SK-N-SH treated with all-trans-retinoic acid at 6 μM for 48 hours (cell line): ENCODE results near the gene PDZK1IP1.

Experiments
- ATAC-seq: fragments of 200-7000 bp; cut with Tn5 transposase; 3 replicates; pipeline ENCODE4 v1.9.1; 2020; ENCODE audit warnings: mild to moderate bottlenecking, moderate library complexity
- ARNTL ChIP-seq: fragments of 450-650 bp; formaldehyde crosslinking; IDR thresholded peaks from 2 replicates; pipeline ENCODE4 v1.5.0; 2020; ENCODE audit warnings: low read depth, mild to moderate bottlenecking, moderate library complexity, borderline replicate concordance
- CSDC2 ChIP-seq: fragments of 250-450 bp; sonication (Bioruptor Pico); IDR thresholded peaks from 2 replicates; pipeline ENCODE4 v1.5.0; 2020; ENCODE audit warnings: mild to moderate bottlenecking, moderate library complexity
- ESRRG ChIP-seq: fragments of 250-450 bp; sonication (Bioruptor Pico); IDR thresholded peaks from 2 replicates; pipeline ENCODE4 v1.6.1; 2021; ENCODE audit warnings: mild to moderate bottlenecking
- GLIS3 ChIP-seq: fragments of 250-450 bp; sonication (Bioruptor Pico); IDR thresholded peaks from 2 replicates; pipeline ENCODE4 v1.5.0; 2020; ENCODE audit warnings: mild to moderate bottlenecking, moderate library complexity
- ISL1 ChIP-seq: fragments of 250-450 bp; sonication (Bioruptor Pico); IDR thresholded peaks from 2 replicates; pipeline ENCODE4 v2.1.2; 2022; ENCODE audit warnings: mild to moderate bottlenecking, moderate library complexity
- OSR1 ChIP-seq: fragments of 250-450 bp; sonication (Bioruptor Pico); IDR thresholded peaks from 2 replicates; pipeline ENCODE4 v1.8.0; 2022; ENCODE audit warnings: moderate library complexity, mild to moderate bottlenecking, inconsistent platforms
- PPARA ChIP-seq: fragments of 250-450 bp; sonication (Bioruptor Pico); IDR thresholded peaks from 2 replicates; pipeline ENCODE4 v1.5.0; 2020; ENCODE audit warnings: mild to moderate bottlenecking, borderline replicate concordance
- RARB ChIP-seq: fragments of 250-450 bp; sonication (Bioruptor Pico); IDR thresholded peaks from 2 replicates; pipeline ENCODE4 v1.8.0; 2021; ENCODE audit warnings: mild to moderate bottlenecking, moderate library complexity
- SNAI2 ChIP-seq: fragments of 250-450 bp; sonication (Bioruptor Pico); IDR thresholded peaks from 2 replicates; pipeline ENCODE4 v1.5.0; 2020; ENCODE audit warnings: mild to moderate bottlenecking, moderate library complexity
- TCF4 ChIP-seq: fragments of 250-450 bp; sonication (Bioruptor Pico); IDR thresholded peaks from 2 replicates; pipeline ENCODE4 v1.8.0; 2021; ENCODE audit warnings: mild to moderate bottlenecking, moderate library complexity, borderline replicate concordance
- TOX ChIP-seq: fragments of 250-450 bp; sonication (Bioruptor Pico); IDR thresholded peaks from 2 replicates; pipeline ENCODE4 v1.8.0; 2021; ENCODE audit warnings: mild to moderate bottlenecking, moderate library complexity, borderline replicate concordance
- ZC3H10 ChIP-seq: fragments of 250-450 bp; sonication (Bioruptor Pico); IDR thresholded peaks from 2 replicates; pipeline ENCODE4 v1.5.1; 2021; ENCODE audit warnings: mild to moderate bottlenecking, moderate library complexity
- ZFP3 ChIP-seq: fragments of 250-450 bp; sonication (Bioruptor Pico); IDR thresholded peaks from 2 replicates; pipeline ENCODE4 v1.5.0; 2020; ENCODE audit warnings: mild to moderate bottlenecking, moderate library complexity
- ZFP30 ChIP-seq: fragments of 450-650 bp; formaldehyde crosslinking; IDR thresholded peaks from 2 replicates; pipeline ENCODE4 v1.5.0; 2022; ENCODE audit warnings: mild to moderate bottlenecking, moderate library complexity
- ZNF565 ChIP-seq: fragments of 450-650 bp; formaldehyde crosslinking; conservative IDR thresholded peaks from 2 replicates; pipeline ENCODE4 v1.5.0; 2020; ENCODE audit warnings: low read depth, mild to moderate bottlenecking, moderate library complexity
- ZNF70 ChIP-seq: fragments of 450-650 bp; formaldehyde crosslinking; IDR thresholded peaks from 2 replicates; pipeline ENCODE4 v1.5.0; 2020; ENCODE audit warnings: mild to moderate bottlenecking, moderate library complexity
- ZNF8 ChIP-seq: fragments of 450-650 bp; formaldehyde crosslinking; IDR thresholded peaks from 2 replicates; pipeline ENCODE4 v1.5.0; 2020; ENCODE audit warnings: mild to moderate bottlenecking, moderate library complexity
- TF ChIP-seq, protein P1 (sequence below): fragments of 250-450 bp; sonication (Bioruptor Pico); IDR thresholded peaks from 2 replicates; pipeline ENCODE4 v1.8.0; 2021; ENCODE audit warnings: low read depth, mild to moderate bottlenecking, moderate library complexity, borderline replicate concordance
- TF ChIP-seq, protein P2 (sequence below): fragments of 250-450 bp; sonication (Bioruptor Pico); IDR thresholded peaks from 2 replicates; pipeline ENCODE4 v1.5.0; 2020; ENCODE audit warnings: mild to moderate bottlenecking, moderate library complexity
- TF ChIP-seq, protein P3 (sequence below): fragments of 250-450 bp; sonication (Bioruptor Pico); IDR thresholded peaks from 2 replicates; pipeline ENCODE4 v1.5.1; 2021; ENCODE audit warnings: mild to moderate bottlenecking, moderate library complexity
- TF ChIP-seq, protein P4 (sequence below): fragments of 250-450 bp; sonication (Bioruptor Pico); IDR thresholded peaks from 2 replicates; pipeline ENCODE4 v1.8.0; 2020; ENCODE audit warnings: mild to moderate bottlenecking, moderate library complexity, borderline replicate concordance

The PDZK1IP1 gene

DNA sequence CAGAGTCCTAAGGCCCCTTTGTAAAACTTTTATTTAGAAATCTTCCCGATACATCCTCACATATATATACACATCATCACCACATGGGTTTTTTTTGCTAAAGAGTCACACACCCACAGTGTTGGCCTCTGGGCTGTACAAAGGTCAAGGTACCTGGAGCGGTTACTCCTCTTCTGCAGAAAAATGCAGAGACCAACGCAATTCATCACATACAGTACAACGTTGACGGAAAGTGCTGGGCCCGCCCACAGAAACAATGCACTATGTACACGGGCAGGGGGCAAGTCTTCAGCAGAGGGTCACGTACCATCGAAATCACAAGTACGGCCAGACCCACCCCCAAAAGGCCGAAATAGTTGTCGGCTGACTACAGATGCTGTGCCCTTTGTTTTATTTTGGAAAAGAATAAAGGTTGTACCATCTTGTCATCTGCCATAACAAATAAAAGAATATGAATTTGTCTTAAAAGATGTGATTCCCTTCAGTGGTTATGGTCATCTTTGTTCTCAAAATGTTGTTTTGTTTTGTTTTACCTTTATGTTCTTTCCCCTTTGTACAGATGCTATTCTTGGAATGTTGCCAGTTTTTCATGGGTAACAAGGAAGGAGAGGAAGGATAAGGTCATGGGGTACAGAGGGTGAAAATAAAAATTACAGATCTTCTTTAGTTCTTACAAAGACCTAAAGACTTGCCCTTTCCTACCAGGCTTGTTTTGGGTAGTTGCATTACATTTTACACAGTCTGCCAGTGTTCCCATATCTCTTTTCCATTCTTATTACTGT, 26.6 kb upstream of the PDZK1IP1 start:
- TF ChIP-seq ZC3H10 (CRISPR knock-in tag) (no peak), ZNF8 (CRISPR knock-in tag) (no peak), TCF4 (CRISPR knock-in tag) (no peak), TOX (no peak), PPARA (CRISPR knock-in tag) (no peak), CSDC2 (CRISPR knock-in tag) (no peak), SNAI2 (CRISPR knock-in tag) (no peak), ZNF565 (no peak), ISL1 (CRISPR knock-in tag) (no peak)
- TF ChIP-seq, protein P1, sequence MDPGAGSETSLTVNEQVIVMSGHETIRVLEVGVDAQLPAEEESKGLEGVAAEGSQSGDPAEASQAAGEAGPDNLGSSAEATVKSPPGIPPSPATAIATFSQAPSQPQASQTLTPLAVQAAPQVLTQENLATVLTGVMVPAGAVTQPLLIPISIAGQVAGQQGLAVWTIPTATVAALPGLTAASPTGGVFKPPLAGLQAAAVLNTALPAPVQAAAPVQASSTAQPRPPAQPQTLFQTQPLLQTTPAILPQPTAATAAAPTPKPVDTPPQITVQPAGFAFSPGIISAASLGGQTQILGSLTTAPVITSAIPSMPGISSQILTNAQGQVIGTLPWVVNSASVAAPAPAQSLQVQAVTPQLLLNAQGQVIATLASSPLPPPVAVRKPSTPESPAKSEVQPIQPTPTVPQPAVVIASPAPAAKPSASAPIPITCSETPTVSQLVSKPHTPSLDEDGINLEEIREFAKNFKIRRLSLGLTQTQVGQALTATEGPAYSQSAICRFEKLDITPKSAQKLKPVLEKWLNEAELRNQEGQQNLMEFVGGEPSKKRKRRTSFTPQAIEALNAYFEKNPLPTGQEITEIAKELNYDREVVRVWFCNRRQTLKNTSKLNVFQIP: no peak
- TF ChIP-seq, protein P2, sequence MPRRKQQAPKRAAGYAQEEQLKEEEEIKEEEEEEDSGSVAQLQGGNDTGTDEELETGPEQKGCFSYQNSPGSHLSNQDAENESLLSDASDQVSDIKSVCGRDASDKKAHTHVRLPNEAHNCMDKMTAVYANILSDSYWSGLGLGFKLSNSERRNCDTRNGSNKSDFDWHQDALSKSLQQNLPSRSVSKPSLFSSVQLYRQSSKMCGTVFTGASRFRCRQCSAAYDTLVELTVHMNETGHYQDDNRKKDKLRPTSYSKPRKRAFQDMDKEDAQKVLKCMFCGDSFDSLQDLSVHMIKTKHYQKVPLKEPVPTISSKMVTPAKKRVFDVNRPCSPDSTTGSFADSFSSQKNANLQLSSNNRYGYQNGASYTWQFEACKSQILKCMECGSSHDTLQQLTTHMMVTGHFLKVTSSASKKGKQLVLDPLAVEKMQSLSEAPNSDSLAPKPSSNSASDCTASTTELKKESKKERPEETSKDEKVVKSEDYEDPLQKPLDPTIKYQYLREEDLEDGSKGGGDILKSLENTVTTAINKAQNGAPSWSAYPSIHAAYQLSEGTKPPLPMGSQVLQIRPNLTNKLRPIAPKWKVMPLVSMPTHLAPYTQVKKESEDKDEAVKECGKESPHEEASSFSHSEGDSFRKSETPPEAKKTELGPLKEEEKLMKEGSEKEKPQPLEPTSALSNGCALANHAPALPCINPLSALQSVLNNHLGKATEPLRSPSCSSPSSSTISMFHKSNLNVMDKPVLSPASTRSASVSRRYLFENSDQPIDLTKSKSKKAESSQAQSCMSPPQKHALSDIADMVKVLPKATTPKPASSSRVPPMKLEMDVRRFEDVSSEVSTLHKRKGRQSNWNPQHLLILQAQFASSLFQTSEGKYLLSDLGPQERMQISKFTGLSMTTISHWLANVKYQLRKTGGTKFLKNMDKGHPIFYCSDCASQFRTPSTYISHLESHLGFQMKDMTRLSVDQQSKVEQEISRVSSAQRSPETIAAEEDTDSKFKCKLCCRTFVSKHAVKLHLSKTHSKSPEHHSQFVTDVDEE: no peak
- TF ChIP-seq, protein P3, sequence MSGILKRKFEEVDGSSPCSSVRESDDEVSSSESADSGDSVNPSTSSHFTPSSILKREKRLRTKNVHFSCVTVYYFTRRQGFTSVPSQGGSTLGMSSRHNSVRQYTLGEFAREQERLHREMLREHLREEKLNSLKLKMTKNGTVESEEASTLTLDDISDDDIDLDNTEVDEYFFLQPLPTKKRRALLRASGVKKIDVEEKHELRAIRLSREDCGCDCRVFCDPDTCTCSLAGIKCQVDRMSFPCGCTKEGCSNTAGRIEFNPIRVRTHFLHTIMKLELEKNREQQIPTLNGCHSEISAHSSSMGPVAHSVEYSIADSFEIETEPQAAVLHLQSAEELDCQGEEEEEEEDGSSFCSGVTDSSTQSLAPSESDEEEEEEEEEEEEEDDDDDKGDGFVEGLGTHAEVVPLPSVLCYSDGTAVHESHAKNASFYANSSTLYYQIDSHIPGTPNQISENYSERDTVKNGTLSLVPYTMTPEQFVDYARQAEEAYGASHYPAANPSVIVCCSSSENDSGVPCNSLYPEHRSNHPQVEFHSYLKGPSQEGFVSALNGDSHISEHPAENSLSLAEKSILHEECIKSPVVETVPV (CRISPR knock-in tag): no peak
- no peak for ATAC-seq

DNA sequence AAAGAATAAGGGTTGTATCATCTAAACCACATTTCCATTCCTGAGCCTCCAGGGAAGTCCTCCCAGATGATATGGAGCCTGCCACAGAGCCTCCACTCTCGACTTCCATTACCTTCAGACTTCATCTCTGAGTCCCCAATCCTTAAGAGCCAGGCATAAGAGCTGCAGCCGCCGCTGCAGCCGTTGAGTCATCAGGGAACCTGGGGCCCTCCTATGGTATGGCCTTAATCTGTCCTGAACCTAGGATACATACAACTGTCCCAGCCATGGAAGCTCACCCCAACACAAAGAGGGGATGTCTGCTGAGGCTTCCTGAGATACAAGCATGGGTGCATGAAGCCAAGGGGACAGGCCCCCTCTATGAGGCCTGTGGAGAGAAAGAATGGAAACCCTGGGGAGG, 25.9 kb upstream of the PDZK1IP1 start:
- ATAC-seq: no peak

More for the DNA sequence above, 25.9 kb upstream of the PDZK1IP1 start:
- TF ChIP-seq, protein P3 (CRISPR knock-in tag): no peak
- TF ChIP-seq ZNF8 (CRISPR knock-in tag): no peak
- no peak for TF ChIP-seq ZC3H10 (CRISPR knock-in tag)
- TF ChIP-seq GLIS3 (CRISPR knock-in tag): no peak
- TF ChIP-seq RARB (CRISPR knock-in tag): no peak
- TF ChIP-seq ISL1 (CRISPR knock-in tag): no peak
- TF ChIP-seq ZNF70 (CRISPR knock-in tag): no peak
- TF ChIP-seq, protein P4, sequence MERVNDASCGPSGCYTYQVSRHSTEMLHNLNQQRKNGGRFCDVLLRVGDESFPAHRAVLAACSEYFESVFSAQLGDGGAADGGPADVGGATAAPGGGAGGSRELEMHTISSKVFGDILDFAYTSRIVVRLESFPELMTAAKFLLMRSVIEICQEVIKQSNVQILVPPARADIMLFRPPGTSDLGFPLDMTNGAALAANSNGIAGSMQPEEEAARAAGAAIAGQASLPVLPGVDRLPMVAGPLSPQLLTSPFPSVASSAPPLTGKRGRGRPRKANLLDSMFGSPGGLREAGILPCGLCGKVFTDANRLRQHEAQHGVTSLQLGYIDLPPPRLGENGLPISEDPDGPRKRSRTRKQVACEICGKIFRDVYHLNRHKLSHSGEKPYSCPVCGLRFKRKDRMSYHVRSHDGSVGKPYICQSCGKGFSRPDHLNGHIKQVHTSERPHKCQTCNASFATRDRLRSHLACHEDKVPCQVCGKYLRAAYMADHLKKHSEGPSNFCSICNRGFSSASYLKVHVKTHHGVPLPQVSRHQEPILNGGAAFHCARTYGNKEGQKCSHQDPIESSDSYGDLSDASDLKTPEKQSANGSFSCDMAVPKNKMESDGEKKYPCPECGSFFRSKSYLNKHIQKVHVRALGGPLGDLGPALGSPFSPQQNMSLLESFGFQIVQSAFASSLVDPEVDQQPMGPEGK (CRISPR knock-in tag): no peak
- no peak for TF ChIP-seq CSDC2 (CRISPR knock-in tag)
- TF ChIP-seq ZFP3 (CRISPR knock-in tag): no peak
- no peak for TF ChIP-seq ZFP30 (CRISPR knock-in tag)
- TF ChIP-seq ESRRG (CRISPR knock-in tag): no peak
- TF ChIP-seq OSR1: no peak
- TF ChIP-seq, protein P1: no peak
- TF ChIP-seq ARNTL (CRISPR knock-in tag): no peak
- TF ChIP-seq ZNF565: no peak
- TF ChIP-seq PPARA (CRISPR knock-in tag): no peak
- no peak for TF ChIP-seq TOX
